HCT116 (cell line): ENCODE measurements around the gene GRIN1. TPM values are rescaled to one million over a fixed set of nuclear protein-coding genes. Genes with fewer than 3 reads are reported as not detected.

Experiments
- ATAC-seq: fragments of 200-7000 bp; cut with Tn5 transposase; 2 replicates; pipeline ENCODE4 v1.9.1; 2020; ENCODE audit warnings: mild to moderate bottlenecking, moderate library complexity
- BruUV-seq: library from RNA; stranded (reverse); fragments of 400-500 nt; replicated peaks from 2 replicates; lab custom pipeline; 2021; lab: Mats Ljungman, UMichigan
- CTCF ChIA-PET: fragments of 300-600 bp; sonication (Branson Sonifier 250); formaldehyde crosslinking; loops from one replicate; lab custom pipeline; 2021; ENCODE audit warnings: antibody characterized with exemption; lab: Charles Lee
- POLR2A ChIA-PET: fragments of 300-600, 350-600 bp; sonication (Branson Sonifier 250); formaldehyde crosslinking; loops from one replicate; lab custom pipeline; 2021; ENCODE audit warnings: antibody characterized with exemption; lab: Charles Lee
- RAD21 ChIA-PET, 2 experiments: fragments of 300-600 bp; sonication (Branson Sonifier 250); formaldehyde crosslinking; loops; one replicate each; lab custom pipeline; 2023; ENCODE audit warnings: low total read pairs in 2 of 2; ENCODE audit not compliant: uncharacterized antibody in 2 of 2, unreplicated experiment in 2 of 2, low non-redundant PET in 1 of 2; lab: Charles Lee
- DNase-seq: peaks from one replicate; pipeline ENCODE4 v3.0.0-alpha.2; 2010; ENCODE audit warnings: low read depth, low spot score
- H2AFZ ChIP-seq: fragments of 200-600 bp; shearing (Covaris generic), sonication (generic); 2 replicates; pipeline ENCODE4 v1.6.1; 2017; ENCODE audit warnings: low read depth, mixed run types, mixed read lengths, antibody characterized with exemption, low read length; ENCODE audit not compliant: poor library complexity, severe bottlenecking
- H3K27ac ChIP-seq: 2 replicates; pipeline ENCODE4 v1.5.1; 2012; ENCODE audit warnings: low read depth, low read length
- H3K27me3 ChIP-seq: fragments of 200-600 bp; sonication (generic); 2 replicates; pipeline ENCODE4 v1.6.1; 2016; ENCODE audit warnings: mixed run types, low read length, mixed read lengths; ENCODE audit not compliant: insufficient read depth
- H3K36me3 ChIP-seq, 2 experiments: fragments of 200-500 bp in 1 of 2; fragments of 200-600 bp in 1 of 2; sonication (Bioruptor generic) in 1 of 2; sonication (generic) in 1 of 2; 2 replicates each; pipeline versions ENCODE4 v1.5.1 to v1.6.1; 2014 to 2016; ENCODE audit warnings: low read length in 2 of 2, inconsistent platforms in 1 of 2, mixed read lengths in 1 of 2, mixed run types in 1 of 2; ENCODE audit not compliant: insufficient read depth in 2 of 2, control insufficient read depth in 1 of 2
- H3K4me1 ChIP-seq, 2 experiments: fragments of 200-600 bp in 1 of 2; sonication (generic) in 1 of 2; 2 replicates each; pipeline versions ENCODE4 v1.5.1 to v1.6.1; 2012 to 2017; ENCODE audit warnings: low read length in 2 of 2, inconsistent platforms in 1 of 2, mild to moderate bottlenecking in 1 of 2, mixed read lengths in 1 of 2, mixed run types in 1 of 2, moderate library complexity in 1 of 2; ENCODE audit not compliant: insufficient read depth in 2 of 2, control insufficient read depth in 1 of 2
- H3K4me2 ChIP-seq: fragments of 200-600 bp; sonication (generic); 2 replicates; pipeline ENCODE4 v1.6.1; 2017; ENCODE audit warnings: mixed run types, low read length, mixed read lengths
- H3K4me3 ChIP-seq, 2 experiments: fragments of 200-600 bp in 1 of 2; sonication (generic) in 1 of 2; replicated peaks in 1 of 2; 2 replicates each; pipeline ENCODE4 v1.5.1; 2011 to 2016; ENCODE audit warnings: low read length in 2 of 2, control low read depth in 1 of 2, low read depth in 1 of 2, mild to moderate bottlenecking in 1 of 2, mixed read lengths in 1 of 2, mixed run types in 1 of 2
- H3K79me2 ChIP-seq: fragments of 200-600 bp; sonication (generic); 2 replicates; pipeline ENCODE4 v1.6.1; 2017; ENCODE audit warnings: mild to moderate bottlenecking, mixed run types, low read length, moderate library complexity, mixed read lengths; ENCODE audit not compliant: insufficient read depth
- H3K9ac ChIP-seq: fragments of 200-600 bp; sonication (generic); 2 replicates; pipeline ENCODE4 v1.6.1; 2016; ENCODE audit warnings: low read length, mixed read lengths
- H3K9me2 ChIP-seq: fragments of 200-600 bp; sonication (generic), shearing (Covaris generic); 2 replicates; pipeline ENCODE4 v1.6.1; 2017; ENCODE audit warnings: mixed run types, mild to moderate bottlenecking, moderate library complexity; ENCODE audit not compliant: insufficient read depth
- H3K9me3 ChIP-seq, 2 experiments: fragments of 200-500 bp in 1 of 2; fragments of 200-600 bp in 1 of 2; sonication (Bioruptor generic) in 1 of 2; sonication (generic) in 1 of 2; 2 replicates each; pipeline ENCODE4 v1.6.1; 2014 to 2017; ENCODE audit warnings: low read length in 2 of 2, mixed read lengths in 2 of 2, inconsistent platforms in 1 of 2, low read depth in 1 of 2, mild to moderate bottlenecking in 1 of 2, mixed run types in 1 of 2, moderate library complexity in 1 of 2; ENCODE audit not compliant: control insufficient read depth in 1 of 2, insufficient read depth in 1 of 2
- H4K20me1 ChIP-seq: fragments of 200-600 bp; sonication (generic), shearing (Covaris generic); 2 replicates; pipeline ENCODE4 v1.6.1; 2017; ENCODE audit warnings: mixed run types, mild to moderate bottlenecking, moderate library complexity; ENCODE audit not compliant: insufficient read depth
- CEBPB ChIP-seq: IDR thresholded peaks from 2 replicates; pipeline ENCODE4 v1.6.1; 2012; ENCODE audit warnings: low read depth
- ELF1 ChIP-seq: IDR thresholded peaks from 2 replicates; pipeline ENCODE4 v1.6.1; 2012; ENCODE audit warnings: low read depth, borderline replicate concordance
- RAD21 ChIP-seq: IDR thresholded peaks from 2 replicates; pipeline ENCODE4 v1.6.1; 2012; ENCODE audit warnings: low read depth, mild to moderate bottlenecking
- SP1 ChIP-seq: IDR thresholded peaks from 2 replicates; pipeline ENCODE4 v1.6.1; 2012; ENCODE audit warnings: low read depth
- YY1 ChIP-seq: IDR thresholded peaks from 2 replicates; pipeline ENCODE4 v1.6.1; 2011; ENCODE audit warnings: low read length, low read depth, moderate library complexity, mild to moderate bottlenecking; ENCODE audit not compliant: insufficient replicate concordance; ENCODE audit errors: extremely low read depth
- ZFX ChIP-seq: fragments of 450-650 bp; IDR thresholded peaks from 2 replicates; pipeline ENCODE4 v1.6.1; 2017
- intact Hi-C: fragments of 100-400 bp; cut with micrococcal nuclease; formaldehyde crosslinking; loops from 2 replicates; pipeline ENCODE4 v1.10.0; 2022
- total RNA-seq: library from RNA; stranded (reverse); gene quantifications from one replicate; pipeline ENCODE4 v1.2.1, GENCODE V29; 2021; ENCODE audit not compliant: unreplicated experiment
- TF ChIP-seq, protein P1 (sequence below), 3 experiments: fragments of 200-600 bp in 1 of 3; sonication (generic) in 1 of 3; IDR thresholded peaks in 2 of 3; conservative IDR thresholded peaks in 1 of 3; 2 replicates each; pipeline ENCODE4 v1.5.1; 2012 to 2017; ENCODE audit warnings: low read depth in 2 of 3, low read length in 2 of 3, antibody characterized with exemption in 1 of 3, borderline replicate concordance in 1 of 3, control low read depth in 1 of 3, mild to moderate bottlenecking in 1 of 3, mixed read lengths in 1 of 3, mixed run types in 1 of 3, moderate library complexity in 1 of 3; ENCODE audit not compliant: insufficient read depth in 1 of 3
- TF ChIP-seq, protein P2 (sequence below): IDR thresholded peaks from 2 replicates; pipeline ENCODE4 v1.6.1; 2011; ENCODE audit warnings: mild to moderate bottlenecking, low read length, moderate library complexity; ENCODE audit not compliant: insufficient replicate concordance; ENCODE audit errors: extremely low read depth
- TF ChIP-seq, protein P3 (sequence below): IDR thresholded peaks from 2 replicates; pipeline ENCODE4 v1.6.1; 2012

GRIN1 gene
- total RNA-seq, 1 experiment from 2014 or later = 23.1 TPM

DNA sequence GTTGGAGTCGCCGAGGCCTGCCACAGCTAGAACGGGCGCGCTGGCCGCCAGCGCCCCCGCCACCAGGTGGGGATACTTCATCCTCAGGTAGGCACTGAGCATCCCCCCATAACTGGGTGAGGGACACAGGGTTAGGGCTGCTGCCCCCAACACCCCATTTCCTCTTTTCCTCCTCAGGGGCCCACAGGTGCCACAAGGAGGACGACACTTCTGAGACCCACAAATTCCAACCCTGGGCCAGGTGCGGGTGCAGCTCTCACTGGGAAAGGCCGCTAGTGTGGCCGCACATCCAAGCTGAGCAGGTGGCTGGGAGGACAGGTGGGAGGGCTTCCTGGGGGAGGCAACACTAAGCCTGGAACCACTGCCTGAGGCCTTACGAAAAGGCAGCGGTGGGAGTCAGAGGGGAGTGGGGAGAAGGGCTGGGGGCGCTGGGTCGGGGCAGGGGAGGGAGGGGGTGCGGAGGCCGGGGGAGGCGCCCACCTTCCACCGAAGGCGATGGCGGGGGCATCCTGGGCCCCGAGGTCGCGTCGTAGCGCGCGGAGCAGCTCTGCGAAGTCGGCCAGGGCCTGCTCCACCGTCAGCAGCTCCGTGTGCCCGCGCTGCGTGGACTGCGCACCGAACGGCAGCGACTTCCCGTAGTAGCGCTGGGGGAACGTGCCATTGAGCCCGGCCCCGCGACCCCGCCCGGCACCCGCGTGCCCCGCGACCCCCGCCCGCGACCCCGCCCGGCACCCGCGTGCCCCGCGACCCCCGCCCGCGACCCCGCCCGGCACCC is 25.4 kb upstream of the GRIN1 start:
- Histone ChIP-seq H3K79me2 (peaks cover 19% of the 10 kb centered on the region), H3K9ac (peak overlapping the region; percentile 83), H3K27me3 (no peaks in the 10 kb centered on the region), H4K20me1 (no peaks in the 10 kb centered on the region), H3K27ac (peak overlapping the region; percentile 55), H2AFZ (no peak overlapping the region), H3K9me2 (no peaks in the 10 kb centered on the region), H3K36me3 (peaks cover 8 to 40% of the 10 kb centered on the region in 2 experiments; a peak in 3 of 4 replicates), H3K4me2 (peak overlapping the region; percentile 73), H3K4me1 (peaks cover 4 to 19% of the 10 kb centered on the region in 2 experiments), H3K4me3 (peak overlapping the region; percentile 45 to 54), H3K9me3 (no peaks in the 10 kb centered on the region)
- BruUV-seq = TSS peak; percentile 49
- ATAC-seq (0 out of 2 replicates have a peak, but pooled peaks have one; percentile 15), DNase-seq (no peak)
- intact Hi-C loops = no loop called here
- CTCF ChIA-PET = interaction anchor here (1.2 kb wide), 1 partner anchor 123 kb away, joined by 4 read pairs; no protein-coding TSS in a partner anchor
- RAD21 ChIA-PET = interaction anchor here in 1 of 2 experiments (0.6 kb wide), 1 partner anchor 147 kb away, joined by 4 read pairs; no protein-coding TSS in a partner anchor
- POLR2A ChIA-PET = interaction anchor here (0.5 kb wide), 1 partner anchor 105 kb away, joined by 3 read pairs; no protein-coding TSS in a partner anchor
- TF ChIP-seq, protein P1, sequence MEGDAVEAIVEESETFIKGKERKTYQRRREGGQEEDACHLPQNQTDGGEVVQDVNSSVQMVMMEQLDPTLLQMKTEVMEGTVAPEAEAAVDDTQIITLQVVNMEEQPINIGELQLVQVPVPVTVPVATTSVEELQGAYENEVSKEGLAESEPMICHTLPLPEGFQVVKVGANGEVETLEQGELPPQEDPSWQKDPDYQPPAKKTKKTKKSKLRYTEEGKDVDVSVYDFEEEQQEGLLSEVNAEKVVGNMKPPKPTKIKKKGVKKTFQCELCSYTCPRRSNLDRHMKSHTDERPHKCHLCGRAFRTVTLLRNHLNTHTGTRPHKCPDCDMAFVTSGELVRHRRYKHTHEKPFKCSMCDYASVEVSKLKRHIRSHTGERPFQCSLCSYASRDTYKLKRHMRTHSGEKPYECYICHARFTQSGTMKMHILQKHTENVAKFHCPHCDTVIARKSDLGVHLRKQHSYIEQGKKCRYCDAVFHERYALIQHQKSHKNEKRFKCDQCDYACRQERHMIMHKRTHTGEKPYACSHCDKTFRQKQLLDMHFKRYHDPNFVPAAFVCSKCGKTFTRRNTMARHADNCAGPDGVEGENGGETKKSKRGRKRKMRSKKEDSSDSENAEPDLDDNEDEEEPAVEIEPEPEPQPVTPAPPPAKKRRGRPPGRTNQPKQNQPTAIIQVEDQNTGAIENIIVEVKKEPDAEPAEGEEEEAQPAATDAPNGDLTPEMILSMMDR (IDR thresholded peaks at IDR 0.05 in 2 of 3, conservative IDR thresholded peaks at IDR 0.05 in 1 of 3; ENCODE audit: borderline replicate concordance in 1 of 3, insufficient read depth in 1 of 3, low read depth in 2 of 3, low read length in 2 of 3) = 0 out of 6 replicates have a peak, but pooled peaks of 1 of the 3 experiments have one; percentile 3
- TF ChIP-seq YY1 = no peak

DNA sequence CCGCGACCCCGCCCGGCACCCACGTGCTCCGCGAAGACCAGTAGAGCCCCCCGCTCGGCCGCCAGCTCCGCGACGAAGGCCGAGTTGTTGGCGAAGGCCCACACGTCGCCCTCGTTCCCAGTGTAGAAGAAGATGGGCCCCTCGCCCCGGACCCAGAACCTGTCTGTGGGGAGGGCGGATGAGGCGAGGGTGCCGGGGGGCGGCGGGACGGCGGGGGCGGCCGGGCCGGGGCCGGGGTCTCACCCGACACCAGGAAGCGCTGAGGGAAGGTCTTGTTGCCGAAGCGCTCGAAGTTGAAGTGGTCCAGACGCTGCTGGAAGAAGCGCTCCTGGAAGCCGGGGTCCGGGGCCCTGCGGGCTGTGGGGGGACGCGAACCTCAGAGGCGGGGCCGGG is 24.7 kb upstream of the GRIN1 start:
- POLR2A ChIA-PET = interaction anchor here (0.5 to 2.0 kb wide), 2 partner anchors 105 to 127 kb away, joined by 3 to 5 read pairs; partner anchors contain the start of gene TUBB4B
- H3K4me3 ChIP-seq = peak overlapping the region; percentile 54 to 67
- ATAC-seq = peak; percentile 5
- intact Hi-C loops = no loop called here
- peaks cover 19% of the 10 kb centered on the region for H3K79me2 ChIP-seq
- RAD21 ChIA-PET = no interaction called here
- peak overlapping the region; percentile 72 for H3K27ac ChIP-seq
- H3K4me1 ChIP-seq = peaks cover 4 to 19% of the 10 kb centered on the region in 2 experiments
- H3K9me3 ChIP-seq = no peaks in the 10 kb centered on the region
- H3K9me2 ChIP-seq = no peaks in the 10 kb centered on the region
- no TSS peak for BruUV-seq
- no peak overlapping the region for H2AFZ ChIP-seq
- H3K27me3 ChIP-seq = no peaks in the 10 kb centered on the region
- peak overlapping the region; percentile 96 for H3K4me2 ChIP-seq
- peak overlapping the region; percentile 83 for H3K9ac ChIP-seq
- CTCF ChIA-PET = no interaction called here
- no peak for DNase-seq
- peaks cover 8 to 33% of the 10 kb centered on the region in 2 experiments; a peak in 3 of 4 replicates for H3K36me3 ChIP-seq
- H4K20me1 ChIP-seq = no peaks in the 10 kb centered on the region
- TF ChIP-seq YY1 (no peak), RAD21 (no peak), ELF1 (no peak), ZFX (no peak), CEBPB (no peak), SP1 (no peak)
- TF ChIP-seq, protein P2, sequence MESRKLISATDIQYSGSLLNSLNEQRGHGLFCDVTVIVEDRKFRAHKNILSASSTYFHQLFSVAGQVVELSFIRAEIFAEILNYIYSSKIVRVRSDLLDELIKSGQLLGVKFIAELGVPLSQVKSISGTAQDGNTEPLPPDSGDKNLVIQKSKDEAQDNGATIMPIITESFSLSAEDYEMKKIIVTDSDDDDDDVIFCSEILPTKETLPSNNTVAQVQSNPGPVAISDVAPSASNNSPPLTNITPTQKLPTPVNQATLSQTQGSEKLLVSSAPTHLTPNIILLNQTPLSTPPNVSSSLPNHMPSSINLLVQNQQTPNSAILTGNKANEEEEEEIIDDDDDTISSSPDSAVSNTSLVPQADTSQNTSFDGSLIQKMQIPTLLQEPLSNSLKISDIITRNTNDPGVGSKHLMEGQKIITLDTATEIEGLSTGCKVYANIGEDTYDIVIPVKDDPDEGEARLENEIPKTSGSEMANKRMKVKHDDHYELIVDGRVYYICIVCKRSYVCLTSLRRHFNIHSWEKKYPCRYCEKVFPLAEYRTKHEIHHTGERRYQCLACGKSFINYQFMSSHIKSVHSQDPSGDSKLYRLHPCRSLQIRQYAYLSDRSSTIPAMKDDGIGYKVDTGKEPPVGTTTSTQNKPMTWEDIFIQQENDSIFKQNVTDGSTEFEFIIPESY = no peak
- TF ChIP-seq, protein P1 (IDR thresholded peaks at IDR 0.05 in 2 of 3, conservative IDR thresholded peaks at IDR 0.05 in 1 of 3; ENCODE audit: borderline replicate concordance in 1 of 3, insufficient read depth in 1 of 3, low read depth in 2 of 3, low read length in 2 of 3) = no peak
- TF ChIP-seq, protein P3, sequence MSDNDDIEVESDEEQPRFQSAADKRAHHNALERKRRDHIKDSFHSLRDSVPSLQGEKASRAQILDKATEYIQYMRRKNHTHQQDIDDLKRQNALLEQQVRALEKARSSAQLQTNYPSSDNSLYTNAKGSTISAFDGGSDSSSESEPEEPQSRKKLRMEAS = no peak
